ENCODE results near the gene STK11IP.

STK11IP gene

GRCh38 chr2:219641390-219642068 lies 43.9 kb downstream of the STK11IP start:
- no peak for ATAC-seq (ENCODE audit: low read depth)
- H3K4me1 ChIP-seq (ENCODE audit: insufficient read depth, poor library complexity, severe bottlenecking): peaks cover 13% of the 10 kb centered on the region
- no peak for TF ChIP-seq CTCF (IDR thresholded peaks at IDR 0.05; ENCODE audit: poor library complexity, severe bottlenecking)
- peaks cover 6% of the 10 kb centered on the region; the same call in 1 of the 2 replicates for H3K36me3 ChIP-seq (ENCODE audit: low read depth)
- H3K27ac ChIP-seq (ENCODE audit: poor library complexity, severe bottlenecking): no peak overlapping the region
- no peaks in the 10 kb centered on the region for H3K9me3 ChIP-seq (ENCODE audit: severe bottlenecking)
- H3K27me3 ChIP-seq (ENCODE audit: insufficient read depth, poor library complexity, severe bottlenecking): no peaks in the 10 kb centered on the region
- DNase-seq (ENCODE audit: low spot score): no peak
- H3K4me3 ChIP-seq (ENCODE audit: severe bottlenecking): no peak overlapping the region

GRCh38 chr2:219642069-219642454 lies 44.4 kb downstream of the STK11IP start:
- no peak for DNase-seq (ENCODE audit: low spot score)
- Histone ChIP-seq H3K27ac (ENCODE audit: poor library complexity, severe bottlenecking) (no peak overlapping the region), H3K36me3 (ENCODE audit: low read depth) (peaks cover 6% of the 10 kb centered on the region; the same call in 1 of the 2 replicates), H3K4me1 (ENCODE audit: insufficient read depth, poor library complexity, severe bottlenecking) (peaks cover 13% of the 10 kb centered on the region), H3K9me3 (ENCODE audit: severe bottlenecking) (no peaks in the 10 kb centered on the region), H3K27me3 (ENCODE audit: insufficient read depth, poor library complexity, severe bottlenecking) (no peaks in the 10 kb centered on the region), H3K4me3 (ENCODE audit: severe bottlenecking) (no peak overlapping the region)
- no peak for ATAC-seq (ENCODE audit: low read depth)
- TF ChIP-seq CTCF (IDR thresholded peaks at IDR 0.05; ENCODE audit: poor library complexity, severe bottlenecking): no peak

- DNase-seq (ENCODE audit: low spot score) (peak; percentile 93), ATAC-seq (ENCODE audit: low read depth) (peak; percentile 87)
- TF ChIP-seq CTCF (IDR thresholded peaks at IDR 0.05; ENCODE audit: poor library complexity, severe bottlenecking): peak; percentile 97
- Histone ChIP-seq H3K27me3 (ENCODE audit: insufficient read depth, poor library complexity, severe bottlenecking) (no peaks in the 10 kb centered on the region), H3K9me3 (ENCODE audit: severe bottlenecking) (no peaks in the 10 kb centered on the region), H3K36me3 (ENCODE audit: low read depth) (peaks cover 6% of the 10 kb centered on the region; the same call in 1 of the 2 replicates), H3K4me1 (ENCODE audit: insufficient read depth, poor library complexity, severe bottlenecking) (peaks cover 13% of the 10 kb centered on the region), H3K4me3 (ENCODE audit: severe bottlenecking) (no peak overlapping the region), H3K27ac (ENCODE audit: poor library complexity, severe bottlenecking) (no peak overlapping the region)
These were observed 44.9 kb downstream of the STK11IP start for GRCh38 chr2:219642465-219643083.

GRCh38 chr2:219643084-219643473 lies 45.4 kb downstream of the STK11IP start:
- no peaks in the 10 kb centered on the region for H3K9me3 ChIP-seq (ENCODE audit: severe bottlenecking)
- H3K4me3 ChIP-seq (ENCODE audit: severe bottlenecking): no peak overlapping the region
- no peaks in the 10 kb centered on the region for H3K27me3 ChIP-seq (ENCODE audit: insufficient read depth, poor library complexity, severe bottlenecking)
- H3K4me1 ChIP-seq (ENCODE audit: insufficient read depth, poor library complexity, severe bottlenecking): peaks cover 13% of the 10 kb centered on the region
- ATAC-seq (ENCODE audit: low read depth): no peak
- no peak overlapping the region for H3K27ac ChIP-seq (ENCODE audit: poor library complexity, severe bottlenecking)
- no peak for TF ChIP-seq CTCF (IDR thresholded peaks at IDR 0.05; ENCODE audit: poor library complexity, severe bottlenecking)
- H3K36me3 ChIP-seq (ENCODE audit: low read depth): peaks cover 5% of the 10 kb centered on the region; the same call in 1 of the 2 replicates
- no peak for DNase-seq (ENCODE audit: low spot score)
